OCI-LY3 (cell line): ENCODE data around the gene QSOX2.

Source experiments
- CTCF ChIP-seq: fragments of 200-600, 300-600 bp; sonication (generic); IDR thresholded peaks from 2 replicates; pipeline ENCODE4 v1.5.1; 2014; ENCODE audit warnings: antibody characterized with exemption, low read length, low read depth
- EZH2phosphoT487 ChIP-seq: fragments of 200-600 bp; shearing (Covaris generic); IDR thresholded peaks from 2 replicates; pipeline ENCODE4 v1.6.1; 2018; ENCODE audit warnings: antibody characterized with exemption, mixed run types, low read depth

- TF ChIP-seq CTCF (no peak), EZH2phosphoT487 (no peak)
These were observed 14.8 kb downstream of the QSOX2 start for GRCh38 chr9:136230773-136231172.
